HepG2 (cell line): ENCODE measurements around the gene COQ8B. TPM values are rescaled to one million over a fixed set of nuclear protein-coding genes. Genes with fewer than 3 reads are reported as not detected.

ENCODE experiments used
- AHR ChIP-seq: IDR thresholded peaks from 2 replicates; pipeline ENCODE4 v1.6.1; 2018; ENCODE audit warnings: missing genetic modification reagents, missing compliant biosample characterization
- FOXO1 ChIP-seq: sonication (generic); formaldehyde crosslinking; IDR thresholded peaks from 2 replicates; pipeline ENCODE4 v1.4.0; 2020; ENCODE audit warnings: missing genetic modification reagents
- FUBP1 ChIP-seq: sonication (generic); formaldehyde crosslinking; IDR thresholded peaks from 2 replicates; pipeline ENCODE4 v1.5.1; 2020; ENCODE audit warnings: missing genetic modification reagents, mild to moderate bottlenecking, borderline replicate concordance
- MAF1 ChIP-seq: sonication (generic); formaldehyde crosslinking; IDR thresholded peaks from 2 replicates; pipeline ENCODE4 v1.5.0; 2020; ENCODE audit warnings: missing genetic modification reagents, borderline replicate concordance
- MED1 ChIP-seq: sonication (generic); formaldehyde crosslinking; IDR thresholded peaks from 2 replicates; pipeline ENCODE4 v1.4.0; 2020; ENCODE audit warnings: missing genetic modification reagents
- MYNN ChIP-seq: sonication (generic); formaldehyde crosslinking; IDR thresholded peaks from 2 replicates; pipeline ENCODE4 v1.4.0; 2020; ENCODE audit warnings: mild to moderate bottlenecking, low read depth, missing genetic modification reagents
- TFDP2 ChIP-seq: sonication (generic); formaldehyde crosslinking; IDR thresholded peaks from 2 replicates; pipeline ENCODE4 v1.4.0; 2020; ENCODE audit warnings: missing genetic modification reagents
- ZEB1 ChIP-seq: IDR thresholded peaks from 2 replicates; pipeline ENCODE4 v1.6.1; 2012; ENCODE audit warnings: mild to moderate bottlenecking, low read depth, inconsistent platforms; ENCODE audit not compliant: insufficient replicate concordance
- ZNF496 ChIP-seq: sonication (generic); formaldehyde crosslinking; IDR thresholded peaks from 2 replicates; pipeline ENCODE4 v1.8.1; 2023; ENCODE audit warnings: mild to moderate bottlenecking, moderate library complexity, missing genetic modification reagents; ENCODE audit not compliant: insufficient replicate concordance
- ZNF646 ChIP-seq: sonication (generic); formaldehyde crosslinking; IDR thresholded peaks from 2 replicates; pipeline ENCODE4 v1.9.0; 2021; ENCODE audit warnings: mild to moderate bottlenecking, missing genetic modification reagents
- polyA plus RNA-seq, 8 experiments: library from polyadenylated mRNA; depleted of rRNA in 3 of 8; stranded (reverse) in 7 of 8; unstranded in 1 of 8; fragments of >200 nt; fragmentation: Illumina TruSeq in 4 of 8; extraction: Trizol in 4 of 8; gene quantifications; 2 replicates each; pipeline versions ENCODE4 v1.2.1 to v1.2.3, GENCODE V29; 2011 to 2016; ENCODE audit warnings: low read depth in 4 of 8, missing spikeins in 1 of 8, mixed read lengths in 1 of 8; ENCODE audit not compliant: insufficient read depth in 1 of 8
- total RNA-seq, 5 experiments: library from RNA; depleted of rRNA; stranded (reverse); fragments of >200 nt; fragmentation: Illumina TruSeq; extraction: Trizol; gene quantifications; 2 replicates each; pipeline ENCODE4 v1.2.3, GENCODE V29; 2016; ENCODE audit warnings: low read depth in 1 of 5
- TF ChIP-seq, protein P1 (sequence below): sonication (generic); formaldehyde crosslinking; IDR thresholded peaks from 2 replicates; pipeline ENCODE4 v1.4.0; 2020; ENCODE audit warnings: missing genetic modification reagents
- TF ChIP-seq, protein P2 (sequence below): sonication (generic); formaldehyde crosslinking; IDR thresholded peaks from 2 replicates; pipeline ENCODE4 v1.4.0; 2020; ENCODE audit warnings: missing genetic modification reagents
- TF ChIP-seq, protein P3 (sequence below): sonication (generic); formaldehyde crosslinking; conservative IDR thresholded peaks from 2 replicates; pipeline ENCODE4 v1.4.0; 2020; ENCODE audit warnings: missing genetic modification reagents

COQ8B gene
- total and polyA plus RNA-seq, 2 of the 13 experiments (the other 11 are each of a cell fraction or from before 2014, with no cell fraction given): 12.3 to 17.2 TPM

DNA sequence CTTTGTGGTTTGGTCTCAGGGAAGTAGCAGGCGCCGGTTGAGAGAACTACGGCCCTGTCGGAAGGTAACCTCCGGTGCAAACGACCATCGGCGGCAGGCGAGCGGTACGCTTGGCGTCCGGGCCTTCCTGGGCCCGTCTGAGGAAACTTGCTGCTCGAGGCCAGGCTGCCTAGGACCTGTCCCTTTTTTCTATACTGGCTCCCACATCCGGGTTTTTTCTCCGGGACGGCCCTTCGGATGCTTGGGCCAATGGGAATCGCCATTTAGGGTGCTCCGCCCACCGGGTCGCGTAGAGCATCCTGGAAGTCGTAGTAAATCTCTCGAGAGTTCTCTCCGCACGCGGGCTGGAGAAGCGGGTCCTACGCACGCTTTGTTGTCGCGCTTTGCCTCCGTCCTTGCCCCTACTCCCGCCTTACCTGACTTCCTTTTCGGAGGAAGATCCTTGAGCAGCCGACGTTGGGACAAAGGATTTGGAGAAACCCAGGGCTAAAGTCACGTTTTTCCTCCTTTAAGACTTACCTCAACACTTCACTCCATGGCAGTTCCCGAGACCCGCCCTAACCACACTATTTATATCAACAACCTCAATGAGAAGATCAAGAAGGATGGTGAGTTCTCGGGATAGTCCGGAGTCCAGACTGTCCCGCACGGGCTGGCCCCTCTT is 34.3 kb upstream of the COQ8B start, which contains the start of gene SNRPA (continued):
- TF ChIP-seq ZNF646 (CRISPR knock-in tag) (no peak), MAF1 (no peak), AHR (peak; percentile 40; the same call in 1 of the 2 replicates), FUBP1 (no peak), ZEB1 (peak; percentile 43), MED1 (CRISPR knock-in tag) (peak; percentile 46; the same call in 1 of the 2 replicates), MYNN (no peak), FOXO1 (CRISPR knock-in tag) (no peak), TFDP2 (CRISPR knock-in tag) (no peak; the same call in 1 of the 2 replicates), ZNF496 (no peak)
- TF ChIP-seq, protein P1, sequence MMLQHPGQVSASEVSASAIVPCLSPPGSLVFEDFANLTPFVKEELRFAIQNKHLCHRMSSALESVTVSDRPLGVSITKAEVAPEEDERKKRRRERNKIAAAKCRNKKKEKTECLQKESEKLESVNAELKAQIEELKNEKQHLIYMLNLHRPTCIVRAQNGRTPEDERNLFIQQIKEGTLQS (CRISPR knock-in tag): no peak
- TF ChIP-seq, protein P2, sequence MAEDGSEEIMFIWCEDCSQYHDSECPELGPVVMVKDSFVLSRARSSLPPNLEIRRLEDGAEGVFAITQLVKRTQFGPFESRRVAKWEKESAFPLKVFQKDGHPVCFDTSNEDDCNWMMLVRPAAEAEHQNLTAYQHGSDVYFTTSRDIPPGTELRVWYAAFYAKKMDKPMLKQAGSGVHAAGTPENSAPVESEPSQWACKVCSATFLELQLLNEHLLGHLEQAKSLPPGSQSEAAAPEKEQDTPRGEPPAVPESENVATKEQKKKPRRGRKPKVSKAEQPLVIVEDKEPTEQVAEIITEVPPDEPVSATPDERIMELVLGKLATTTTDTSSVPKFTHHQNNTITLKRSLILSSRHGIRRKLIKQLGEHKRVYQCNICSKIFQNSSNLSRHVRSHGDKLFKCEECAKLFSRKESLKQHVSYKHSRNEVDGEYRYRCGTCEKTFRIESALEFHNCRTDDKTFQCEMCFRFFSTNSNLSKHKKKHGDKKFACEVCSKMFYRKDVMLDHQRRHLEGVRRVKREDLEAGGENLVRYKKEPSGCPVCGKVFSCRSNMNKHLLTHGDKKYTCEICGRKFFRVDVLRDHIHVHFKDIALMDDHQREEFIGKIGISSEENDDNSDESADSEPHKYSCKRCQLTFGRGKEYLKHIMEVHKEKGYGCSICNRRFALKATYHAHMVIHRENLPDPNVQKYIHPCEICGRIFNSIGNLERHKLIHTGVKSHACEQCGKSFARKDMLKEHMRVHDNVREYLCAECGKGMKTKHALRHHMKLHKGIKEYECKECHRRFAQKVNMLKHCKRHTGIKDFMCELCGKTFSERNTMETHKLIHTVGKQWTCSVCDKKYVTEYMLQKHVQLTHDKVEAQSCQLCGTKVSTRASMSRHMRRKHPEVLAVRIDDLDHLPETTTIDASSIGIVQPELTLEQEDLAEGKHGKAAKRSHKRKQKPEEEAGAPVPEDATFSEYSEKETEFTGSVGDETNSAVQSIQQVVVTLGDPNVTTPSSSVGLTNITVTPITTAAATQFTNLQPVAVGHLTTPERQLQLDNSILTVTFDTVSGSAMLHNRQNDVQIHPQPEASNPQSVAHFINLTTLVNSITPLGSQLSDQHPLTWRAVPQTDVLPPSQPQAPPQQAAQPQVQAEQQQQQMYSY (CRISPR knock-in tag): peak; percentile 39; the same call in 1 of the 2 replicates
- TF ChIP-seq, protein P3, sequence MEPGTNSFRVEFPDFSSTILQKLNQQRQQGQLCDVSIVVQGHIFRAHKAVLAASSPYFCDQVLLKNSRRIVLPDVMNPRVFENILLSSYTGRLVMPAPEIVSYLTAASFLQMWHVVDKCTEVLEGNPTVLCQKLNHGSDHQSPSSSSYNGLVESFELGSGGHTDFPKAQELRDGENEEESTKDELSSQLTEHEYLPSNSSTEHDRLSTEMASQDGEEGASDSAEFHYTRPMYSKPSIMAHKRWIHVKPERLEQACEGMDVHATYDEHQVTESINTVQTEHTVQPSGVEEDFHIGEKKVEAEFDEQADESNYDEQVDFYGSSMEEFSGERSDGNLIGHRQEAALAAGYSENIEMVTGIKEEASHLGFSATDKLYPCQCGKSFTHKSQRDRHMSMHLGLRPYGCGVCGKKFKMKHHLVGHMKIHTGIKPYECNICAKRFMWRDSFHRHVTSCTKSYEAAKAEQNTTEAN (CRISPR knock-in tag): no peak; the same call in 1 of the 2 replicates
